Subcutaneous abdominal adipose tissue (tissue), 5 donors: ENCODE results near the gene IGDCC3.

Experiments
- H3K27ac ChIP-seq: one replicate; pipeline ENCODE4 v1.7.0; 2013; ENCODE audit warnings: low read depth, mild to moderate bottlenecking, inconsistent platforms, low read length, moderate library complexity
- H3K27me3 ChIP-seq, 5 donors: one replicate each; pipeline ENCODE4 v1.7.0; 2013; ENCODE audit warnings: low read length in 5 of 5, inconsistent platforms in 1 of 5; ENCODE audit not compliant: control insufficient read depth in 5 of 5, insufficient read depth in 4 of 5
- H3K36me3 ChIP-seq, 5 donors: one replicate each; pipeline ENCODE4 v1.7.0; 2013; ENCODE audit warnings: low read length in 5 of 5; ENCODE audit not compliant: control insufficient read depth in 5 of 5, insufficient read depth in 5 of 5
- H3K4me1 ChIP-seq, 5 donors: one replicate each; pipeline ENCODE4 v1.7.0; 2013; ENCODE audit warnings: low read length in 5 of 5, mild to moderate bottlenecking in 3 of 5, moderate library complexity in 1 of 5; ENCODE audit not compliant: control insufficient read depth in 5 of 5, insufficient read depth in 5 of 5
- H3K4me3 ChIP-seq, 5 donors: one replicate each; pipeline ENCODE4 v1.7.0; 2013; ENCODE audit warnings: low read length in 5 of 5, low read depth in 1 of 5
- H3K9ac ChIP-seq, 5 donors: one replicate each; pipeline ENCODE4 v1.7.0; 2013; ENCODE audit warnings: low read length in 5 of 5, mild to moderate bottlenecking in 4 of 5, moderate library complexity in 3 of 5
- H3K9me3 ChIP-seq, 5 donors: one replicate each; pipeline ENCODE4 v1.7.0; 2013; ENCODE audit warnings: low read length in 5 of 5; ENCODE audit not compliant: control insufficient read depth in 5 of 5
- donor health status: healthy.
- donor health status: healthy.
- donor health status: healthy.
- donor health status: healthy.
- donor health status: healthy.

IGDCC3 gene

GRCh38 chr15:65312400-65312916 lies 65.3 kb downstream of the IGDCC3 start:
- Histone ChIP-seq H3K36me3 (no peaks in the 10 kb centered on the region), H3K27ac (no peak overlapping the region), H3K4me3 (no peak overlapping the region), H3K27me3 (no peaks in the 10 kb centered on the region), H3K9me3 (no peaks in the 10 kb centered on the region), H3K4me1 (peaks cover 2 to 22% (median 12%) of the 10 kb centered on the region in 5 donors), H3K9ac (no peak overlapping the region)

- H3K36me3 ChIP-seq, result no peaks in the 10 kb centered on the region
- no peak overlapping the region for H3K27ac ChIP-seq
- H3K9me3 ChIP-seq, result no peaks in the 10 kb centered on the region
- H3K4me1 ChIP-seq, result peaks cover 2 to 22% (median 12%) of the 10 kb centered on the region in 5 donors
- no peak overlapping the region for H3K4me3 ChIP-seq
- H3K9ac ChIP-seq, result no peak overlapping the region
- H3K27me3 ChIP-seq, result no peaks in the 10 kb centered on the region
These were observed 66.0 kb downstream of the IGDCC3 start for GRCh38 chr15:65311760-65312159.

GRCh38 chr15:65310431-65311137 lies 67.2 kb downstream of the IGDCC3 start:
- H3K27ac ChIP-seq, result no peak overlapping the region
- no peak overlapping the region for H3K4me3 ChIP-seq
- H3K4me1 ChIP-seq, result peaks cover 2 to 25% (median 12%) of the 10 kb centered on the region in 5 donors
- no peaks in the 10 kb centered on the region for H3K27me3 ChIP-seq
- H3K36me3 ChIP-seq, result no peaks in the 10 kb centered on the region
- H3K9me3 ChIP-seq, result no peaks in the 10 kb centered on the region
- no peak overlapping the region for H3K9ac ChIP-seq

DNA sequence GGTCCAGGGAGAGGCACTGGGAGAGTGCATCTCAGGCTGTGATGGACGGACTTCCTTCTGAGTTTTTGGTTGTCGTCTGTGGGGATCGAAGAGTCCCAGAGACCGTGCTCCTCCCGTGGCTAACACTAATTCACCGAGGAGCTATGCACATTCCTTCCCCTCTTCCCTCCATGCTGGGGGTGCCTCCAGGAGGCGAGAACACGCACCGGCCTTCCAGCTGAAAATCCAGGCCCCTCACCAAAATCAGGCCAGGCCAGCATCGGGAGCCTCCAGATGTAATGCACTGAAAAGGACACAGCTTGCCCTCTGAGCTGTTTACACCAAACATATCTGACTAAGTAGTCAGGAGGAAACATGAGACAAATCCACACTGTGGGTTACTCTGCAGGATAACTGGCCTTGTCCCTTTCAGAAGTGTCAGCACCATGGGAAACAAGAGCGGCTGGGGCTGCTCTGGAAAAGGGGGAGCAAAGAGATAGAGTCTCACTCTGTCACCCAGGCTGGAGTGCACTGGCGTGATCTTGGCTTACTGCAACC lies 67.9 kb downstream of the IGDCC3 start:
- Histone ChIP-seq H3K4me3 (no peak overlapping the region), H3K27me3 (no peaks in the 10 kb centered on the region), H3K36me3 (no peaks in the 10 kb centered on the region), H3K9me3 (no peaks in the 10 kb centered on the region), H3K4me1 (peaks cover 2 to 29% (median 17%) of the 10 kb centered on the region in 5 donors), H3K27ac (peak overlapping the region; percentile 48), H3K9ac (no peak overlapping the region)

- Histone ChIP-seq H3K4me1 (peaks cover 2 to 35% (median 27%) of the 10 kb centered on the region in 5 donors), H3K4me3 (no peak overlapping the region), H3K36me3 (no peaks in the 10 kb centered on the region), H3K27ac (no peak overlapping the region), H3K9me3 (no peaks in the 10 kb centered on the region), H3K27me3 (no peaks in the 10 kb centered on the region), H3K9ac (no peak overlapping the region)
These were observed 69.8 kb downstream of the IGDCC3 start for GRCh38 chr15:65307978-65308377.

DNA sequence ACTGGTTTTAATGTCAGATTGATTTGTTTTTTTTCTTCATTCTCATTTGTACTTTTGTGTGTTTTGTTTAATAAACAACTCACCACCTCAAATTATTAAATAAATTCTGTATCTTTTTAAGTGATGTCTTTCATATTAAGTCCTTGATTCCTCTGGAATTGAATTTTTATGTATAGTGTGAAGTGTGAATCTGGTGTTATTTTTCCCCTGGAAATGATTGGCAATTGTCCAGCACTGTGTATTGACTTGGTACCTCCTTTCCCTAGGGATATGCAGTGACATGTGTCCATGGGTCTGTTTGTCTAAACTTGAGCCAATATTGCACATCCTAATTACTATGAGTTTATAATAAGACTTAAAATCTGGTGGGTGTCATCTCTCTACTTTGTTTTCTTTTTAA lies 71.3 kb downstream of the IGDCC3 start:
- Histone ChIP-seq H3K4me3 (no peak overlapping the region), H3K4me1 (peaks cover 2 to 28% (median 26%) of the 10 kb centered on the region in 5 donors), H3K9ac (no peak overlapping the region), H3K27me3 (no peaks in the 10 kb centered on the region), H3K9me3 (no peaks in the 10 kb centered on the region), H3K36me3 (no peaks in the 10 kb centered on the region), H3K27ac (no peak overlapping the region)

- no peaks in the 10 kb centered on the region for H3K27me3 ChIP-seq
- H3K27ac ChIP-seq, result no peak overlapping the region
- H3K4me1 ChIP-seq, result peaks cover 2 to 28% (median 26%) of the 10 kb centered on the region in 5 donors
- no peaks in the 10 kb centered on the region for H3K36me3 ChIP-seq
- no peak overlapping the region for H3K9ac ChIP-seq
- no peaks in the 10 kb centered on the region for H3K9me3 ChIP-seq
- no peak overlapping the region for H3K4me3 ChIP-seq
These were observed 72.0 kb downstream of the IGDCC3 start for GRCh38 chr15:65305776-65306175.

DNA sequence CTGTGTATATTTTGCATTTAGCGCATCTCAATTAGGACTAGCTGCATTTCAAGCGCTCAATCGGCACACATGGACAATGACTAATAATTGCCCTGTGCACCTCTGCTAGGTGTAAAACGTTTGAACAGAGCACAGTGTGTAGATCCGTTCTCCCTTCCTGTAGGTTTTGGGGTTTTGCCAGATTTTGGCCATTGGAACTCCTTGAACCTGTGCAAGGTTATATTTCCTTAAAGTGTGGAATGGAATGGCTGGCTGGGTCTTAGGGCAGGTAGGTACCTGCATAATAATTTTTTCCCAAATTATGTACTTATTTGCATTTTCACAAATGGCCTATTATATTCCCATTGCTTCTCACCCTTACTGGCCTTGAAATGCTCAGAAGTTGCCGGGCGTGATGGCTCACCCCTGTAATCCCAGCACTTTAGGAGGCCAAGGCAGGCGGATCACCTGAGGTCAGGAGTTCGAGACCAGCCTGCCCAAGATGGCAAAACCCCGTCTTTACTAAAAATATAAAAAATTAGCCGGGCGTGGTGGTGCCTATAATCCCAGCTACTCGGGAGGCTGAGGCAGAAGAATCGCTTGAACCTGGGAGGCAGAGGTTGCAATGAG lies 72.5 kb downstream of the IGDCC3 start:
- peak overlapping the region; percentile 1 to 42 (median 31) for H3K4me3 ChIP-seq
- peaks cover 2 to 26% (median 25%) of the 10 kb centered on the region in 5 donors for H3K4me1 ChIP-seq
- no peaks in the 10 kb centered on the region for H3K27me3 ChIP-seq
- no peaks in the 10 kb centered on the region for H3K36me3 ChIP-seq
- peak overlapping the region; percentile 83 for H3K27ac ChIP-seq
- H3K9ac ChIP-seq, result peak overlapping the region in 2 of 5 donors; percentile 81 to 88
- H3K9me3 ChIP-seq, result no peaks in the 10 kb centered on the region

GRCh38 chr15:65304381-65305149 lies 73.2 kb downstream of the IGDCC3 start, which contains the start of gene RNU5B-1:
RNU5B-1 (plus strand) TSS chr15:65304677.
- no peaks in the 10 kb centered on the region for H3K9me3 ChIP-seq
- H3K36me3 ChIP-seq, result no peaks in the 10 kb centered on the region
- H3K4me3 ChIP-seq, result peak within 1 kb of the TSS; percentile 71 to 88 (median 74)
- no peaks in the 10 kb centered on the region for H3K27me3 ChIP-seq
- H3K27ac ChIP-seq, result peak within 1 kb of the TSS; percentile 83
- H3K9ac ChIP-seq, result peak within 1 kb of the TSS; percentile 63 to 90 (median 81)
- peaks cover 0 to 19% (median 18%) of the 10 kb centered on the region in 5 donors for H3K4me1 ChIP-seq
